GM12865 (cell line): ENCODE measurements around the gene THSD4.

ENCODE experiments used
- DNase-seq: peaks from one replicate; pipeline ENCODE4 v3.0.0; 2010; ENCODE audit warnings: low read depth
- H3K4me3 ChIP-seq: 2 replicates; pipeline ENCODE4 v1.5.1; 2011; ENCODE audit warnings: mild to moderate bottlenecking, low read depth, low read length, control low read depth
- TF ChIP-seq, protein P1 (sequence below): IDR thresholded peaks from 2 replicates; pipeline ENCODE4 v1.5.1; 2011; ENCODE audit warnings: low read length, control low read depth, low read depth, inconsistent platforms; ENCODE audit not compliant: insufficient read depth; ENCODE audit errors: missing control alignments

The THSD4 gene

DNA sequence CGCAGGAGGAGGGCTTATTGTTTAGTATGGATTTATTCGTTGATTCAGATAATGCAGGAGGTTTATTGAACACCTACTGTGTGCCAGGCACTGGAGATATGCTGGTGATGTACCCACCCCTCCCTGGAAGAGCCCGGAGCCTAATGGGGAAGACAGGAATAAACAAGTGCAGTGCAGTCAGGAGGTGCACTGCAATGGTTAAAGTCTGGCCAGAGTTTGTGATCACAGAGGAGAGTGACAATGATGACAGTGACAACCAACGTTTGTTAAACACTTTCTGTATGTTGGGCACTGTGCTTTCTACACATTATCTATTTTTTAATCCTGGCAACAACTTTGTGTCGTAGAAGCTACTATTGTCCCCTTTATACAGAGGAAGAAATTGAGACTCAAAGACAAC lies 70.4 kb downstream of the THSD4 start:
- no peak overlapping the region for H3K4me3 ChIP-seq
- TF ChIP-seq, protein P1, sequence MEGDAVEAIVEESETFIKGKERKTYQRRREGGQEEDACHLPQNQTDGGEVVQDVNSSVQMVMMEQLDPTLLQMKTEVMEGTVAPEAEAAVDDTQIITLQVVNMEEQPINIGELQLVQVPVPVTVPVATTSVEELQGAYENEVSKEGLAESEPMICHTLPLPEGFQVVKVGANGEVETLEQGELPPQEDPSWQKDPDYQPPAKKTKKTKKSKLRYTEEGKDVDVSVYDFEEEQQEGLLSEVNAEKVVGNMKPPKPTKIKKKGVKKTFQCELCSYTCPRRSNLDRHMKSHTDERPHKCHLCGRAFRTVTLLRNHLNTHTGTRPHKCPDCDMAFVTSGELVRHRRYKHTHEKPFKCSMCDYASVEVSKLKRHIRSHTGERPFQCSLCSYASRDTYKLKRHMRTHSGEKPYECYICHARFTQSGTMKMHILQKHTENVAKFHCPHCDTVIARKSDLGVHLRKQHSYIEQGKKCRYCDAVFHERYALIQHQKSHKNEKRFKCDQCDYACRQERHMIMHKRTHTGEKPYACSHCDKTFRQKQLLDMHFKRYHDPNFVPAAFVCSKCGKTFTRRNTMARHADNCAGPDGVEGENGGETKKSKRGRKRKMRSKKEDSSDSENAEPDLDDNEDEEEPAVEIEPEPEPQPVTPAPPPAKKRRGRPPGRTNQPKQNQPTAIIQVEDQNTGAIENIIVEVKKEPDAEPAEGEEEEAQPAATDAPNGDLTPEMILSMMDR = no peak
- DNase-seq = no peak

DNA sequence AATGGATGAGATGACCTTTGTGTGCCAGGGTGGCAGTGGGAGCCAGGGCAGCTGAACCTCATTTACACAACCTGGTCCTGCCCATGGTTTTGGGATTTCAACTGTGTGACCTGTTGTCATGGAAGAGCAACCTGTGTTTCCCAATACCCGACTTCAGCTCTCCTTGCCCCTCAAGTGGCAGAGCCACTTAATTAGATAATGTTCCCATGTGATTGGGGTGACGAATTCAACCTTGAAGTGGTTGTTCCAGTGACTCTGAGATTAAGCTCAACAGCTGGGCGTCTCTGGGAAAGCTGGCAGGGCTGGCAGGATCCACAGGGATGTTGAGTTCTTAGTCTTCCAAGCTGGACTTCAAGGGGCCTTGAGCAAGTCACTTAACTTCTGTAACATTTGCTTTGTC lies 71.0 kb downstream of the THSD4 start:
- no peak for DNase-seq
- TF ChIP-seq, protein P1 = no peak

DNA sequence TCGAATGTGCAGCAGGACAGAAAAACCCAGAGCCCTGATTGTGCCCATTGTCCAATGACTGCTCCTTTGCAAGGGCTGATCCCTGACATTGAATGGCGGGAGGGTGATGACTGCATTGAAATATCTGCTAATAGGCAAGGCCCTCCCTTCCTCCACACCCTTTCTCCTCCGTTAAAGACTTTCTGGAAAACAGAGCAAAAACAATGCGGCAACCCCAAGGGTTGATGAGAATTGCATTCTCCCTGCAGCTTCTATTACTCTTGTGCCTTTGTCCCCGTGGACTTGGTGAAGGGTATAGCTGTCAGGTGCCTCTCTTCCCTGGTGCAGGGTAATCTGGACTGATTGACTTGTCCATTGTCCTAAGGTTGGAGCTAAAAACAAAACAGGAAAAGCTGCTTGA lies 71.8 kb downstream of the THSD4 start:
- no peak for DNase-seq
- TF ChIP-seq, protein P1 = no peak
- H3K4me3 ChIP-seq = no peak overlapping the region

More for the DNA sequence above, 71.0 kb downstream of the THSD4 start:
- no peak overlapping the region for H3K4me3 ChIP-seq

DNA sequence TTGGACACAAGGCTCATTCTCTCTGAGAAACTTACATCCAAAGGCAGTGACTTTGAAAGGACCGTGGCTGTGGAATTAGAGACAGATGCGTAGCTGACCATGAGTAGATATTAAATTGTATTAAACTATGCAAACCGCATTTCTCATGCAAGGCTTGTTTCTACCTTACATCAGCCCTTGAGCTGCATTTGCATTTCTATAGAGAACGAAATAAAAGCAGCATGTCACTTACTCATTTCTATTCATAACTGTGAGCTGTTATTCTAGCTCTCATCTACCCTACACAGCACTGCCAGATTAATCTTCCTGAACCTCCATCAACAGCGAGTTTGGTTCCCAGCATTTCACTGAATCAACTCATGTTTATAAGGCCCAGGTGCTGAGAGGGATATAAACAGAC lies 72.3 kb downstream of the THSD4 start:
- no peak overlapping the region for H3K4me3 ChIP-seq
- TF ChIP-seq, protein P1 = no peak
- DNase-seq = no peak

DNA sequence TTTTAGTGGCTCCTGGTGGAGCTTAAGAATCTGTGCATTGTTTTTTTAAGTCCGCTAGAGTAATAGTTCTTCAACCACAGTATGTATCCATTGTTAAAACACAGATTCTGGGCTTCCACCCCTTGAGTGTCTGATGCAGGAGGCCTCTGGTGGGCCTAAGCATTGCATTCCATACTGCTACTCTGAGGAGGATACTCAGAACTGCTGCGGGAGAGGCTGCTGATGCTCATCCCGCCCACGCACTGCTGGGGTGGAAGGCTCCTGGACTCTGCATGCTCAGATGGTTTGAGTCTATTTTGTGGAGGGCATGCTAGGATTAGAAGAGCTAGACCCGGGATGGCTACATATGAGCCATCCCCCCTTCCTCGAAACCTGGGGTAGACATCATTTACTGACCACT lies 74.4 kb downstream of the THSD4 start:
- TF ChIP-seq, protein P1 = no peak
- no peak for DNase-seq

DNA sequence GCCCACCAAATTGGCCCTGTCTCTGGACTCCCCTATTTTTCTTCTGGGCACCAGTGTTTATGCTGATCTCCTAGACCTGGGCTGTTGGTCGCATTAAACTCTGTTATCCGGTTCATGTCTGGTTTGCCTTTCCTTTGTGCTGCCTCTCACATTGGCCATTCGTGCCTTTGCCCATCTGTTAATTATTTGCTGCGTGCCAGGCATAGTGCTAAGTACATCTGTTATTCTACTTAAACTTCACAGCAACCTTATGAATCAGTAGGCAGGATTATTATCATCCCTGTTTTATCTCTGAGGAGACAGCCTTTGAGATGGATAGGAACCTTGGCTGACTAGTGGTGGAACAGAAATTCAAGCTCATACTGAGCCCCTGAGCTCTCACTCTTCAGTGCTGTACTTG lies 76.0 kb downstream of the THSD4 start:
- TF ChIP-seq, protein P1 = no peak
- no peak overlapping the region for H3K4me3 ChIP-seq
- no peak for DNase-seq

More for the DNA sequence above, 74.4 kb downstream of the THSD4 start:
- H3K4me3 ChIP-seq = no peak overlapping the region

DNA sequence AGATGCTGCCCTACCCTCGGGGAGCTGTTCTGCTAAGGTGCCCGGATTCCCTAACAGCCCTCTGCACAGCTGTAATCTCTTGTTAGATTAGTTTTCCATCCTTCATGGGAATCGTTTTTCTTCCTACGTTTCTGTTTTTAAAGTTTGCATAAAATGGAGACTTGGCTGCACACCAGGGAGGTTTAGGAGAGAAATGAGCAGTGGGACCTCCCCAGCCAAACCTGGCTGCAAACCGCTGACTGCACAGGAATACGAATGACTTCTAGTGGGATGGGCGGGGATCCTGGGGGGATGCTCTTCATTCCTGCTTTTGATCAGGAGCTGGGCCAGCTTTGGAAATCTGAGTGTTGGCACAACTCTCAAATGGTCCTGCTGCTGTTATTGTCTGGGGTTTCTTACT lies 77.5 kb downstream of the THSD4 start:
- no peak overlapping the region for H3K4me3 ChIP-seq
- TF ChIP-seq, protein P1 = no peak
- no peak for DNase-seq
